ENCODE measurements around the gene CHRNA1.

Gene CHRNA1

GRCh38 chr2:174789001-174789400 lies 24.7 kb upstream of the CHRNA1 start:
- H3K4me2 ChIP-seq (ENCODE audit: low read length): no peak overlapping the region
- no peaks in the 10 kb centered on the region for H3F3A ChIP-seq (ENCODE audit: control insufficient read depth, insufficient read depth)
- H3K9me2 ChIP-seq (replicated peaks; ENCODE audit: control insufficient read depth, low read length): no peaks in the 10 kb centered on the region
- no peaks in the 10 kb centered on the region for H3K79me2 ChIP-seq (ENCODE audit: control insufficient read depth, low read length)
- no peaks in the 10 kb centered on the region for H3K9me3 ChIP-seq (ENCODE audit: control insufficient read depth, insufficient read depth, low read length)
- no peaks in the 10 kb centered on the region for H4K20me1 ChIP-seq (ENCODE audit: control insufficient read depth, insufficient read depth, low read depth, low read length)
- no peak overlapping the region for H3K4me3 ChIP-seq (ENCODE audit: low read length)
- no peak overlapping the region for H3K27ac ChIP-seq (ENCODE audit: low read depth, low read length)
- no peaks in the 10 kb centered on the region for H3K36me3 ChIP-seq (ENCODE audit: control insufficient read depth, low read length)
- TF ChIP-seq CTCF (IDR thresholded peaks at IDR 0.05; ENCODE audit: low read depth, low read length, poor library complexity, severe bottlenecking) (no peak), EZH2phosphoT487 (IDR thresholded peaks at IDR 0.05; ENCODE audit: borderline replicate concordance, low read length) (no peak)
- no peaks in the 10 kb centered on the region for H3K4me1 ChIP-seq (ENCODE audit: control insufficient read depth, low read length)
- H3K27me3 ChIP-seq (ENCODE audit: control insufficient read depth, low read length): 0 out of 2 replicates have a peak, but pooled peaks cover 2% of the 10 kb centered on the region

DNA sequence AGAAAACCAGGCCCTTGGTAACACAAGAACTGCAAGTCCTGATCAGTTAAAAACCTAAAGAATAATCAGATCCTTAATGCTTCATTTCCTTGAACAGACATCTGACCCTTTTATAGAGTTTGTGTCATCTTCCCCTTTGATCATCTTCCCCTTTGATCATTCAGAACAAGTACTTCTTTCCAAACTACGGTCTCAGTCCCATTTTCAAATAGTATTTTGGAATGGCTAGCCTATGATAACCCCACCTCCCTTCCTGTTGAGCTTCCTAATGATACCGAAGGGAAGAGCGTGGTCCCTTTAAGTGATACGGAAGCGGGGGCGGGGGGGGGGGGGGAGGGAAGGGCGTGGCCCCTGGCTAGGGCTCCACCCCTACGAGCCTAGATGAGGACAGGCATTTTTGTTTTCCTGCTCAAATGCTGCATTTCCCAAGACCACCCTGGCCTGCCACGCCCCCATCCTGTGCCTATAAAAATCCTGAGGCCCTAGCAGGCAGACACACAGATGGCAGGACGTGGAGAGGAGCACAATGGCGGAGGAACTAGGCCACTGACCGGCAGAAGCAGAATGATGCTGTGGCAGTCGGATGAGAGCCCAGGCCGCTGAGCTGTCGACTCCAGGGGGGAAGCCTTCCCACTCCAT lies 24.1 kb upstream of the CHRNA1 start:
- Histone ChIP-seq H3K36me3 (ENCODE audit: control insufficient read depth, low read length) (no peaks in the 10 kb centered on the region), H3K79me2 (ENCODE audit: control insufficient read depth, low read length) (no peaks in the 10 kb centered on the region), H3K27me3 (ENCODE audit: control insufficient read depth, low read length) (0 out of 2 replicates have a peak, but pooled peaks cover 2% of the 10 kb centered on the region), H3K27ac (ENCODE audit: low read depth, low read length) (no peak overlapping the region), H3F3A (ENCODE audit: control insufficient read depth, insufficient read depth) (no peaks in the 10 kb centered on the region), H3K4me2 (ENCODE audit: low read length) (no peak overlapping the region), H4K20me1 (ENCODE audit: control insufficient read depth, insufficient read depth, low read depth, low read length) (no peaks in the 10 kb centered on the region), H3K4me3 (ENCODE audit: low read length) (no peak overlapping the region), H3K9me2 (replicated peaks; ENCODE audit: control insufficient read depth, low read length) (no peaks in the 10 kb centered on the region), H3K4me1 (ENCODE audit: control insufficient read depth, low read length) (no peaks in the 10 kb centered on the region), H3K9me3 (ENCODE audit: control insufficient read depth, insufficient read depth, low read length) (no peaks in the 10 kb centered on the region)
- TF ChIP-seq CTCF (IDR thresholded peaks at IDR 0.05; ENCODE audit: low read depth, low read length, poor library complexity, severe bottlenecking) (no peak), EZH2phosphoT487 (IDR thresholded peaks at IDR 0.05; ENCODE audit: borderline replicate concordance, low read length) (no peak)

- no peaks in the 10 kb centered on the region for H3K4me1 ChIP-seq (ENCODE audit: control insufficient read depth, low read length)
- no peak overlapping the region for H3K27ac ChIP-seq (ENCODE audit: low read depth, low read length)
- no peaks in the 10 kb centered on the region for H3K9me2 ChIP-seq (replicated peaks; ENCODE audit: control insufficient read depth, low read length)
- H3K36me3 ChIP-seq (ENCODE audit: control insufficient read depth, low read length): no peaks in the 10 kb centered on the region
- no peak overlapping the region for H3K4me3 ChIP-seq (ENCODE audit: low read length)
- no peaks in the 10 kb centered on the region for H3F3A ChIP-seq (ENCODE audit: control insufficient read depth, insufficient read depth)
- H4K20me1 ChIP-seq (ENCODE audit: control insufficient read depth, insufficient read depth, low read depth, low read length): no peaks in the 10 kb centered on the region
- TF ChIP-seq EZH2phosphoT487 (IDR thresholded peaks at IDR 0.05; ENCODE audit: borderline replicate concordance, low read length) (no peak), CTCF (IDR thresholded peaks at IDR 0.05; ENCODE audit: low read depth, low read length, poor library complexity, severe bottlenecking) (no peak)
- H3K9me3 ChIP-seq (ENCODE audit: control insufficient read depth, insufficient read depth, low read length): no peaks in the 10 kb centered on the region
- no peak overlapping the region for H3K4me2 ChIP-seq (ENCODE audit: low read length)
- H3K79me2 ChIP-seq (ENCODE audit: control insufficient read depth, low read length): no peaks in the 10 kb centered on the region
- H3K27me3 ChIP-seq (ENCODE audit: control insufficient read depth, low read length): 0 out of 2 replicates have a peak, but pooled peaks cover 2% of the 10 kb centered on the region
Observed at GRCh38 chr2:174787487-174788205, 23.4 kb upstream of the CHRNA1 start.

Measured in DOHH2 (cell line).